Stomach (tissue), 9 donors: ENCODE measurements around the gene VARS2. TPM values are rescaled to one million over a fixed set of nuclear protein-coding genes. Genes with fewer than 3 reads are reported as not detected.

Source experiments
- DNase-seq, 2 donors: peaks; one replicate each; pipeline versions ENCODE4 v3.0.0 to v3.0.0-alpha.2; 2013 to 2019
- H3K27ac ChIP-seq, 5 donors: fragments of 200-600 bp in 4 of 5; sonication (generic) in 4 of 5; one replicate each; pipeline ENCODE4 v1.5.1; 2013 to 2019; ENCODE audit warnings: mild to moderate bottlenecking in 1 of 5, moderate library complexity in 1 of 5
- H3K27me3 ChIP-seq, 3 donors: fragments of 200-600 bp; sonication (generic); one replicate each; pipeline ENCODE4 v1.5.1; 2017 to 2019; ENCODE audit warnings: mixed run types in 1 of 3
- H3K36me3 ChIP-seq, 4 donors: fragments of 200-600 bp; sonication (generic); 1 replicate in 3 of 4; 2 replicates in 1 of 4; pipeline ENCODE4 v1.5.1; 2016 to 2019
- H3K4me1 ChIP-seq, 4 donors: fragments of 200-600 bp; sonication (generic); one replicate each; pipeline ENCODE4 v1.5.1; 2016 to 2019
- H3K4me3 ChIP-seq, 4 donors: fragments of 200-600 bp; sonication (generic) in 3 of 4; one replicate each; pipeline ENCODE4 v1.5.1; 2016 to 2019; ENCODE audit warnings: mild to moderate bottlenecking in 1 of 4
- H3K9me3 ChIP-seq, 4 donors: fragments of 200-600 bp; sonication (generic); one replicate each; pipeline ENCODE4 v1.5.1; 2016 to 2019
- EP300 ChIP-seq: sonication (generic); formaldehyde crosslinking; IDR thresholded peaks from one replicate; pipeline ENCODE4 v1.6.1; 2017; ENCODE audit warnings: antibody characterized with exemption
- POLR2A ChIP-seq, 4 donors: fragments of 450-650 bp; IDR thresholded peaks; one replicate each; pipeline ENCODE4 v1.6.1; 2016; ENCODE audit warnings: antibody characterized with exemption in 4 of 4, control low read depth in 2 of 4, mild to moderate bottlenecking in 1 of 4, moderate library complexity in 1 of 4
- POLR2AphosphoS5 ChIP-seq, 3 donors: sonication (generic); formaldehyde crosslinking; IDR thresholded peaks; one replicate each; pipeline ENCODE4 v1.6.1; 2016; ENCODE audit warnings: antibody characterized with exemption in 3 of 3
- WGBS, 5 donors: extraction: QIAGEN DNeasy Blood & Tissue Kit in 3 of 5; methylation state at CpG; one replicate each; pipeline versions ENCODE4 v1.1.5 to v1.1.7; 2013 to 2018; 5-methylcytosine and 5-hydroxymethylcytosine counted together
- intact Hi-C: fragments of 100-400 bp; cut with DNase I; formaldehyde crosslinking; loops from one replicate; pipeline ENCODE4 v1.15.1; 2023; ENCODE audit warnings: low total_unique reads
- polyA plus RNA-seq, 3 donors: library from polyadenylated mRNA; stranded (reverse); fragments of 200-250 nt; gene quantifications; one replicate each; pipeline ENCODE4 v1.2.3, GENCODE V29; 2013
- total RNA-seq, 5 donors: library from RNA; depleted of rRNA; stranded (reverse); fragments of >200 nt; gene quantifications; one replicate each; pipeline versions ENCODE4 v1.1.0 to v1.2.3, GENCODE V29; 2014 to 2016
- TF ChIP-seq, protein P1 (sequence below), 7 experiments: fragments of 450-650 bp in 4 of 7; fragments of 200-600 bp in 3 of 7; sonication (generic) in 3 of 7; IDR thresholded peaks; one replicate each; pipeline ENCODE4 v1.5.1; 2016 to 2019; ENCODE audit warnings: antibody characterized with exemption in 7 of 7, control low read depth in 2 of 7, mild to moderate bottlenecking in 1 of 7
- donor health status: healthy with polysubstance abuse.
- donor health status: Bipolar disorder and iron deficiency.
- donor health status: healthy.

The VARS2 gene
- total and polyA plus RNA-seq, 8 donors, result 1.2 to 61.6 (median 21.6) TPM

DNA sequence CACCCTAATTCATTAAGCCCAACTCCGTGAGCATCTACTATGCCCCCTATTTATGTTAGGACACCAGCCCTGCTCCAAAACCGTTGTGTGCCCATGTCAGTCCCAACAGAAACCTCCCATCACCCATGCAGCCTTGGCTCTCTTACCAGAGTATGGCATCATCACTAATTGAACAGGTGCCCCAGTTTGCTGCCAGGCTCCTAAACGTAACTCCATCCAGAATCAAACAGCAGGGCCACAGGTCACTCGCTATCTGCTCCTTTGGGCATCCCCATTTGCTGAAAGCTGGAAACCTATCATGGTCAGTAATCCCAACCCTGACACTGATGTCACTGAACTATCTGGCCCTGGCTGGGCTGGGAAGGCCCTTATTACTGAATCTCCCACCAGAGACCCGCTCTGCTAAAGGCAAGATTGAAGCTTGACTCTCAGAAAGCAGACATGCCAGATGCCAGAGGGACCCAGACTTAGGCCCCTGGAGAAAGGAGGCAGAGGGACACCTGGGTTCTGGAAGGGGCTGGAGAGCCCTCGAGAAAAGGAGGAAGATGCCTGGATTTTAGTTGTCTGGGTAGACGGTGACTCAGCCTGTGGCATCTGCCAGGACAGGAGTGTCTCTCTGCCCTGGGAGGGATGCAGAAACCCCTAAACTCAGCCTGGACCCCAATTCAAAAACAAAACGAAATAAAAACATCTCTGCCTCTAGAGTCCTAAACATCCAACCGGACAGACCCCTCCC is 40.8 kb downstream of the VARS2 start:
- WGBS, 5 donors, result 57 to 75% (median 69%) methylated on average over 9 of the region's 9 CpGs
- peaks cover 3 to 18% (median 14%) of the 10 kb centered on the region in 4 donors for H3K4me1 ChIP-seq
- DNase-seq, result peak in 1 of 2 donors; percentile 59
- peak overlapping the region in 3 of 5 donors; percentile 46 to 69 (median 68) for H3K27ac ChIP-seq
- intact Hi-C loops, result no loop called here
- H3K4me3 ChIP-seq, result peak overlapping the region; percentile 41 to 51 (median 44)
- H3K27me3 ChIP-seq, result peaks cover 0 to 29% (median 6%) of the 10 kb centered on the region in 3 donors
- H3K36me3 ChIP-seq, result peaks cover 0 to 13% (median 0%) of the 10 kb centered on the region in 4 donors
- no peak for TF ChIP-seq POLR2AphosphoS5 (IDR thresholded peaks at IDR 0.05)
- no peak for TF ChIP-seq EP300
- TF ChIP-seq, protein P1, sequence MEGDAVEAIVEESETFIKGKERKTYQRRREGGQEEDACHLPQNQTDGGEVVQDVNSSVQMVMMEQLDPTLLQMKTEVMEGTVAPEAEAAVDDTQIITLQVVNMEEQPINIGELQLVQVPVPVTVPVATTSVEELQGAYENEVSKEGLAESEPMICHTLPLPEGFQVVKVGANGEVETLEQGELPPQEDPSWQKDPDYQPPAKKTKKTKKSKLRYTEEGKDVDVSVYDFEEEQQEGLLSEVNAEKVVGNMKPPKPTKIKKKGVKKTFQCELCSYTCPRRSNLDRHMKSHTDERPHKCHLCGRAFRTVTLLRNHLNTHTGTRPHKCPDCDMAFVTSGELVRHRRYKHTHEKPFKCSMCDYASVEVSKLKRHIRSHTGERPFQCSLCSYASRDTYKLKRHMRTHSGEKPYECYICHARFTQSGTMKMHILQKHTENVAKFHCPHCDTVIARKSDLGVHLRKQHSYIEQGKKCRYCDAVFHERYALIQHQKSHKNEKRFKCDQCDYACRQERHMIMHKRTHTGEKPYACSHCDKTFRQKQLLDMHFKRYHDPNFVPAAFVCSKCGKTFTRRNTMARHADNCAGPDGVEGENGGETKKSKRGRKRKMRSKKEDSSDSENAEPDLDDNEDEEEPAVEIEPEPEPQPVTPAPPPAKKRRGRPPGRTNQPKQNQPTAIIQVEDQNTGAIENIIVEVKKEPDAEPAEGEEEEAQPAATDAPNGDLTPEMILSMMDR (IDR thresholded peaks at IDR 0.05), result no peak
- TF ChIP-seq POLR2A (IDR thresholded peaks at IDR 0.05), result no peak
- H3K9me3 ChIP-seq, result no peaks in the 10 kb centered on the region

DNA sequence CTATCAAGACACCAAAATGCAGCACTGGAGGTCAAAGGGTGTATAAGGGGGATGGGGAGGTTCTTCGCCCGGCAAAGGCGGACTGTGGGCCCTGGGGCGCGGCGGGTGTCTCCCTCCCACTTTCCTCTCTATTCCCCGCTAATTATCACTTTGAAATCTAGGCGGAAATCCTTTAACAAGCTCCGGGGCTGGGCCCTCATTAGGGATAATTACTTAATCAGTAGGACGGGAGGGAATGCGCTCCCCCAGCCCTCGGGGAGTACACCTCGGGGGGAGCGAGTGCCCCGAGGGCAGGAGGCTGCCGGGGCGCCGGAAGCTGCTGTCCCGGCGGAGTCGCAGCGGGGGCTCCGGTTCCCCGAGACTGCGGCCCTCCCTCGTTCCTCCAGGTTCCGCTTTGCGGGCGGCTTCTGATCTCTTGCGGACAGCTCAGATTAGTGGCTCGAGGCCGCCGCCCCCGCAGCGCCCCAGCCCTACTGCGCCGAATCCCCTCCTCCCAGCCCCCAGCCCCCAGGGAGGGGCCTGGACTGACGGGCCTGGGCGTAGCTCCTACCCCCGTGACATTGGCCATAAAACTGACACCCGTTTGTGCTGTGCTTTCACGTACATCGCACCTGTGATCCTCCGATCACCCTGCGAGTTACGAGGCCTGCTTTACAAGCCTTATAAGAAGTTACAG is 41.5 kb downstream of the VARS2 start:
- Histone ChIP-seq H3K4me3 (peak overlapping the region; percentile 41 to 51 (median 44)), H3K36me3 (peaks cover 0 to 7% (median 0%) of the 10 kb centered on the region in 4 donors), H3K27ac (peak overlapping the region in 4 of 5 donors; percentile 33 to 69 (median 57)), H3K27me3 (peaks cover 0 to 29% (median 6%) of the 10 kb centered on the region in 3 donors), H3K4me1 (peaks cover 3 to 18% (median 14%) of the 10 kb centered on the region in 4 donors), H3K9me3 (no peaks in the 10 kb centered on the region)
- intact Hi-C loops, result no loop called here
- peak; percentile 66 to 80 for DNase-seq
- WGBS, 5 donors, result 4 to 17% (median 6%) methylated on average over 18 to 46 of the region's 46 CpGs
- TF ChIP-seq POLR2A (IDR thresholded peaks at IDR 0.05), result no peak
- TF ChIP-seq POLR2AphosphoS5 (IDR thresholded peaks at IDR 0.05), result peak in 1 of 3 donors; percentile 4

- DNase-seq, result no peak
- no peak overlapping the region for H3K4me3 ChIP-seq
- peaks cover 3 to 24% (median 14%) of the 10 kb centered on the region in 4 donors for H3K4me1 ChIP-seq
- TF ChIP-seq POLR2AphosphoS5 (IDR thresholded peaks at IDR 0.05), result no peak
- TF ChIP-seq EP300, result no peak
- TF ChIP-seq POLR2A (IDR thresholded peaks at IDR 0.05), result no peak
- peaks cover 0 to 29% (median 6%) of the 10 kb centered on the region in 3 donors for H3K27me3 ChIP-seq
- H3K9me3 ChIP-seq, result no peaks in the 10 kb centered on the region
- H3K27ac ChIP-seq, result no peak overlapping the region
- intact Hi-C loops, result no loop called here
- H3K36me3 ChIP-seq, result no peaks in the 10 kb centered on the region
- 80 to 89% (median 86%) methylated on average over 2 of the region's 2 CpGs for WGBS, 5 donors
Observed at GRCh38 chr6:30957716-30958115, 43.7 kb downstream of the VARS2 start.

GRCh38 chr6:30960907-30961673 is 47.1 kb downstream of the VARS2 start:
- intact Hi-C loops, result no loop called here
- 62 to 76% (median 69%) methylated on average over 9 of the region's 9 CpGs for WGBS, 5 donors
- peaks cover 0 to 9% (median 2%) of the 10 kb centered on the region in 4 donors for H3K4me1 ChIP-seq
- H3K9me3 ChIP-seq, result no peaks in the 10 kb centered on the region
- no peak overlapping the region for H3K4me3 ChIP-seq
- no peak for DNase-seq
- H3K36me3 ChIP-seq, result no peaks in the 10 kb centered on the region
- H3K27ac ChIP-seq, result no peak overlapping the region
- TF ChIP-seq, protein P1 (IDR thresholded peaks at IDR 0.05), result no peak
- no peak for TF ChIP-seq EP300
- TF ChIP-seq POLR2AphosphoS5 (IDR thresholded peaks at IDR 0.05), result no peak
- TF ChIP-seq POLR2A (IDR thresholded peaks at IDR 0.05), result no peak
- peaks cover 0 to 8% (median 0%) of the 10 kb centered on the region in 3 donors for H3K27me3 ChIP-seq

DNA sequence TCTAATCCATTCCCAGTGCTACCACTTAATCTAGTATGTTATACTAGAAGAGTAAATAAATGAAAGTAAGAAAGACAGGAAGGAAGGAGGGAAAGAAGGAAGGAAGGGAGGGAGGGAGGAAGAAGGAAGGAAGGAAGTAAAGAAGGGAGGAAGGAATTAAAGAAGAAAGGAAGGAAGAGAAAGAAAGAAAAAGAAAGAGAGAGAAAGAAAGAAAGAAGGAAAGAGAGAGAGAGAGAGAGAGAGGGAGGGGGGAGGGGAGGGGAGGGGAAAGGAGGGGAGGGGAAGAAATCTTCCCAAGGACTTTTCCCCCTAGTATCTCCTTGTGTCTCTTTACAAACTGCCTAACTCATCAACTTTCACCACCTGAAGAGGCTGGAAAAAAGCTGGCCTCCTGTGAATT is 48.7 kb downstream of the VARS2 start:
- TF ChIP-seq, protein P1 (IDR thresholded peaks at IDR 0.05), result no peak
- TF ChIP-seq EP300, result no peak
- no peak for TF ChIP-seq POLR2A (IDR thresholded peaks at IDR 0.05)
- no peak for TF ChIP-seq POLR2AphosphoS5 (IDR thresholded peaks at IDR 0.05)
- intact Hi-C loops, result no loop called here
- Histone ChIP-seq H3K36me3 (no peaks in the 10 kb centered on the region), H3K27me3 (no peaks in the 10 kb centered on the region), H3K4me3 (no peak overlapping the region), H3K27ac (no peak overlapping the region), H3K9me3 (no peaks in the 10 kb centered on the region), H3K4me1 (peaks cover 0 to 6% (median 0%) of the 10 kb centered on the region in 4 donors)
- no peak for DNase-seq
